Measurements from ENCODE around the gene SEC14L3.

Gene SEC14L3

DNA sequence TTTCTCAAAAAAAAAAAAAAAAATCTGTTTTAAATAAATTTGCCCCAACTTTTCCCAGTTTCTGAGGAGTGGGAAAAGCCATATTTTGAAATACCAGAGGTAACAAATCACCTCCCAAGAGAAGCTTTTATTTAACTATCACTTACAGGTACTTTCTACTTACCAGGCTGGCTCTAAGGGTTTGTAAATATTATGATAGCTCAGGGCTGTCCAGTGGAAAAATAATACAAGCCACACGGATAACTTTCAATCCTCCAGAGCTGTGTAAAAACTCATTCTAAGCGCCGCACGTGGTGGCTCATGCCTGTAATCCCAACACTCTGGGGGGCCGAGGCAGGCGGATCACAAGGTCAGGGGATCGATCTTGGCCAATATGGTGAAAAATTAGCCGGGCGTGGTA, 39.3 kb upstream of the SEC14L3 start:
- TF ChIP-seq, protein P1, sequence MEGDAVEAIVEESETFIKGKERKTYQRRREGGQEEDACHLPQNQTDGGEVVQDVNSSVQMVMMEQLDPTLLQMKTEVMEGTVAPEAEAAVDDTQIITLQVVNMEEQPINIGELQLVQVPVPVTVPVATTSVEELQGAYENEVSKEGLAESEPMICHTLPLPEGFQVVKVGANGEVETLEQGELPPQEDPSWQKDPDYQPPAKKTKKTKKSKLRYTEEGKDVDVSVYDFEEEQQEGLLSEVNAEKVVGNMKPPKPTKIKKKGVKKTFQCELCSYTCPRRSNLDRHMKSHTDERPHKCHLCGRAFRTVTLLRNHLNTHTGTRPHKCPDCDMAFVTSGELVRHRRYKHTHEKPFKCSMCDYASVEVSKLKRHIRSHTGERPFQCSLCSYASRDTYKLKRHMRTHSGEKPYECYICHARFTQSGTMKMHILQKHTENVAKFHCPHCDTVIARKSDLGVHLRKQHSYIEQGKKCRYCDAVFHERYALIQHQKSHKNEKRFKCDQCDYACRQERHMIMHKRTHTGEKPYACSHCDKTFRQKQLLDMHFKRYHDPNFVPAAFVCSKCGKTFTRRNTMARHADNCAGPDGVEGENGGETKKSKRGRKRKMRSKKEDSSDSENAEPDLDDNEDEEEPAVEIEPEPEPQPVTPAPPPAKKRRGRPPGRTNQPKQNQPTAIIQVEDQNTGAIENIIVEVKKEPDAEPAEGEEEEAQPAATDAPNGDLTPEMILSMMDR (IDR thresholded peaks at IDR 0.05; ENCODE audit: insufficient read depth, low read depth, low read length, missing control alignments) = no peak
- DNase-seq (ENCODE audit: low read depth) = no peak

DNA sequence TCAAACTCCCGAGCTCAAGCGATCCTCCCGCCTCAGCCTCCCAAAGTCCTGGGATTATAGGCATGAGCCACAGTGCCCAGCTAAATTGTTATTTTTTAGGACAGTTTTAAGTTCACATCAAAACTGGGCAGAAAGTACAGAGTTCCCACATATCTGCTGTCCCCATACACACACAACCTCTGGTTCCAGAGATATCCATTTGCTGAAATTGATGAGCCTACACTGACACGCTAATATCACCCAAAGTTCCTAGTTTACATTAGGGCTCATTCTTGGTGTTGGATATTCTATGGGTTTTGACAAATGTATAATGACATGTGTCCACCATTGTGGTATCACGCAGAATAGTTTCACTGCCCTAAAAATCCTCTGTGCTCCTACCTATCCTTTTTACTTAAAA, 36.4 kb upstream of the SEC14L3 start:
- DNase-seq (ENCODE audit: low read depth) = no peak
- no peak overlapping the region for H3K4me3 ChIP-seq (ENCODE audit: low read length)
- TF ChIP-seq, protein P1 (IDR thresholded peaks at IDR 0.05; ENCODE audit: insufficient read depth, low read depth, low read length, missing control alignments) = no peak

More for the DNA sequence above, 39.3 kb upstream of the SEC14L3 start:
- no peak overlapping the region for H3K4me3 ChIP-seq (ENCODE audit: low read length)

DNA sequence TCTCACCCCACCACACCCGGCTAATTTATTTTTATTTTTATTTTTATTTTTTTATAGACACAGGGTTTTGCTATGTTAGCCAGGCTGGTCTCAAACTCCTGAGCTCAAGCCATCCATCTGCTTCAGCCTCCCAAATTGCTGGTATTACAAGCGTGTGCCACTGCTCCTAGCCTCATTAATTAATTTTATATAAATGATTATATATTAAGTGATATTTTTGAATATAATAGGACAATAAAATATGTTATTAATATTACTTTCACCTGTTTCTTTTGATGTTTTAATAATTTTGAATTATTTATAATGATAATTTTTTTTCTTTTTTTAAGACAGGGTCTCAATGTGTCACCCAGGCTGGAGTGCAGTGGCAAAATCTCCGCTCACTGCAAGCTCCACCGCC, 35.9 kb upstream of the SEC14L3 start:
- TF ChIP-seq, protein P1 (IDR thresholded peaks at IDR 0.05; ENCODE audit: insufficient read depth, low read depth, low read length, missing control alignments) = no peak
- no peak for DNase-seq (ENCODE audit: low read depth)
- no peak overlapping the region for H3K4me3 ChIP-seq (ENCODE audit: low read length)

DNA sequence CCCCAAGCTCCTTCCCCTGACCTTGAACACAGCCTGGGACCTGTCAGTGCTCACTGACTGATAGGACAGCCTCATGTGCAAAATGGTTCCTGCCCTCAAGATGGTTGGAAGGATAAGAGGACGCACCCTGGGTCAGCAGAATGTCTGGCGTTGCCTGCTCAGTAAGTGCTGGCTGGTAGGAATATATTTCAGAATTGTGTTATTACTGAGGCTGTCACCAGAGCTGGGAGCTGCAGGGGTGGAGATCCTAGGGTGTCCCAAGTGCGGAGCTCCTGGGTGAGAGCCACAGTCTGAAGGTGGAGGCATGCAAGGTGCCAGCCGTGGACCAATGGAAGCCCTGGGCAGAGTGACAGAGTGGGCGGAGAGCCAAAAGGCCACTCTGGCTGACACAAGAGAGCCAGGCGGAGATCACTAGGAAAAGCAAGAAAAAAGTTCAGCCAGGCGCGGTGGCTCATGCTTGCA, 34.7 kb upstream of the SEC14L3 start:
- no peak for DNase-seq (ENCODE audit: low read depth)
- H3K4me3 ChIP-seq (ENCODE audit: low read length) = no peak overlapping the region
- TF ChIP-seq, protein P1 (IDR thresholded peaks at IDR 0.05; ENCODE audit: insufficient read depth, low read depth, low read length, missing control alignments) = no peak

DNA sequence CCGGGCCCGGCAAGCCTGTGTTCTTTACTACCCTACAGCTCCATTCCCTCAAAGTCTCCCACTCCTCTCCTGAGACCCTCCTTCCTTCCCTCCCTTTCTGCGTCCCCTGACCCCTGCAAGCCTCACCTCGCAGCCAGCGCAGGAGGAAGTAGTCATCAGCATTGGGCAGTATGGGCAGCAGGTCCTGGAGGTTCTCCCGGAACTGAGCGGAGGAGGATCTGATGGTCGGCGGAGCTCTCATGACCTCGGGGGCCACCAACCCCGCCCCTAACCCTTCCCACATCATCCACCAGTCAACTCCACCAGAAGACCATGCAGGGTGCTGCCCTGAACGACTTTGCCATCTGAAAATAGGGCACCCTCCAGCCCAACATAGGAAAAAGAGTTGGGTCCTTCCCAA, 31.7 kb upstream of the SEC14L3 start:
- DNase-seq (ENCODE audit: low read depth) = no peak
- H3K4me3 ChIP-seq (ENCODE audit: low read length) = no peak overlapping the region
- TF ChIP-seq, protein P1 (IDR thresholded peaks at IDR 0.05; ENCODE audit: insufficient read depth, low read depth, low read length, missing control alignments) = no peak

DNA sequence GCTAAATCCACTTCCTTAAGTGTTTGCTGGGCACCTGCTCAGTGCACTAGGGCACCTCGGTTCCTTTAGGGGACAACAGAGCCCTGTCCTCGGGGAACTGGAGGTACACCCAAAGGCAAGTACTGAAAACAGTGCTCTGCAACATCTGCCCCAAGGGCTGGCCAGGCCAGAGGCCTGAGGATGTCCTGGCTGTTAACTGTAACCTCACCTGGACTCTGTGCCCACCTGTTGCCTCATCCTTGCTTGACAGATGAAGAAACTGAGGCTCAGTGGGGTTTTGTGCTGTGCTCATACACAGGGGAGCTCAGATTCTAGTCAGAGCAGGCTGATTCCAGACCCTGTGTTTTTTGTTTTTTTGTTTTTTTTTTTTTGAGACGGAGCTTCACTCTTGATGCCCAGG, 31.1 kb upstream of the SEC14L3 start:
- TF ChIP-seq, protein P1 (IDR thresholded peaks at IDR 0.05; ENCODE audit: insufficient read depth, low read depth, low read length, missing control alignments) = no peak
- DNase-seq (ENCODE audit: low read depth) = no peak
- H3K4me3 ChIP-seq (ENCODE audit: low read length) = no peak overlapping the region

DNA sequence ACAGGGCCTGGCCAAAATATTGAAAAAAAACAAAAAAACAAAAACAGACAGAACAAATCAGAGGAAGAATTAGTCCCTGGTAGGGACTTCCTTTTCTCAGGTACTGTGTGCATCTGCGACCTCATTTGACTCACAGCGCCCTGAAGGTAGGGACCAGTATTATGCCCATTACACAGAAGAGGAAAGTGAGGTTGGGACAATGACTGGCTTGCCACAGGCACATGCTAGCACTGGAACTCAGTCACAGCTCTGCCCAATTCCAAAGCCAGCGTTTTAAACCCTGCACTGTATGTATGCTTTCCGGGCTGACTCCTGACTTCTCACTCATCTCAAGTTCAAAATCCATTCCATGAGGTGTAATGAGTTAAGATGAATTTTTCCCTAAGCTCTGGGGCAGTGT, 30.3 kb upstream of the SEC14L3 start:
- DNase-seq (ENCODE audit: low read depth) = no peak
- TF ChIP-seq, protein P1 (IDR thresholded peaks at IDR 0.05; ENCODE audit: insufficient read depth, low read depth, low read length, missing control alignments) = no peak
- no peak overlapping the region for H3K4me3 ChIP-seq (ENCODE audit: low read length)
